Measurements from ENCODE around the gene STAU1. TPM values are rescaled to one million over a fixed set of nuclear protein-coding genes. Genes with fewer than 3 reads are reported as not detected.
"Not testable (repeated sequence)": the region's sequence is repeated elsewhere in the genome, so short reads cannot be mapped to it uniquely, and the experiment has no call there.

Gene STAU1
- total RNA-seq, 1 donor from 2014 or later, result 96.0 TPM

- peaks cover 8% of the 10 kb centered on the region for H3K36me3 ChIP-seq
- H4K20me1 ChIP-seq (ENCODE audit: low read depth), result peaks cover 39% of the 10 kb centered on the region
- Mint-ChIP-seq H3K27ac (no peak overlapping the region), H3K4me3 (no peak overlapping the region), H3K36me3 (peaks cover 47% of the 10 kb centered on the region), H3K9me3 (no peaks in the 10 kb centered on the region), H3K27me3 (ENCODE audit: insufficient read depth, low read depth) (no peaks in the 10 kb centered on the region), H3K4me1 (no peaks in the 10 kb centered on the region)
- H3K9me3 ChIP-seq (ENCODE audit: low read depth), result no peaks in the 10 kb centered on the region
- H3K4me2 ChIP-seq, result no peak overlapping the region
- H3K27ac ChIP-seq, result no peak overlapping the region
- H3K9ac ChIP-seq, result no peak overlapping the region
- H3K4me3 ChIP-seq, result no peak overlapping the region
- H3K79me2 ChIP-seq (ENCODE audit: low read depth), result peaks cover 50% of the 10 kb centered on the region
- no peak overlapping the region for H2AFZ ChIP-seq (replicated peaks)
- H3K27me3 ChIP-seq, result no peaks in the 10 kb centered on the region
- peaks cover 36% of the 10 kb centered on the region for H3F3A ChIP-seq (ENCODE audit: low read depth)
- TF ChIP-seq EZH2phosphoT487 (IDR thresholded peaks at IDR 0.05) (no peak), EZH2 (IDR thresholded peaks at IDR 0.05) (no peak)
- TF ChIP-seq, protein P1, sequence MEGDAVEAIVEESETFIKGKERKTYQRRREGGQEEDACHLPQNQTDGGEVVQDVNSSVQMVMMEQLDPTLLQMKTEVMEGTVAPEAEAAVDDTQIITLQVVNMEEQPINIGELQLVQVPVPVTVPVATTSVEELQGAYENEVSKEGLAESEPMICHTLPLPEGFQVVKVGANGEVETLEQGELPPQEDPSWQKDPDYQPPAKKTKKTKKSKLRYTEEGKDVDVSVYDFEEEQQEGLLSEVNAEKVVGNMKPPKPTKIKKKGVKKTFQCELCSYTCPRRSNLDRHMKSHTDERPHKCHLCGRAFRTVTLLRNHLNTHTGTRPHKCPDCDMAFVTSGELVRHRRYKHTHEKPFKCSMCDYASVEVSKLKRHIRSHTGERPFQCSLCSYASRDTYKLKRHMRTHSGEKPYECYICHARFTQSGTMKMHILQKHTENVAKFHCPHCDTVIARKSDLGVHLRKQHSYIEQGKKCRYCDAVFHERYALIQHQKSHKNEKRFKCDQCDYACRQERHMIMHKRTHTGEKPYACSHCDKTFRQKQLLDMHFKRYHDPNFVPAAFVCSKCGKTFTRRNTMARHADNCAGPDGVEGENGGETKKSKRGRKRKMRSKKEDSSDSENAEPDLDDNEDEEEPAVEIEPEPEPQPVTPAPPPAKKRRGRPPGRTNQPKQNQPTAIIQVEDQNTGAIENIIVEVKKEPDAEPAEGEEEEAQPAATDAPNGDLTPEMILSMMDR (IDR thresholded peaks at IDR 0.05), result no peak
- no peak for DNase-seq (ENCODE audit: low spot score)
- peaks cover 15% of the 10 kb centered on the region for H3K4me1 ChIP-seq
Measured at GRCh38 chr20:49100972-49101371, 87.2 kb downstream of the STAU1 start.

DNA sequence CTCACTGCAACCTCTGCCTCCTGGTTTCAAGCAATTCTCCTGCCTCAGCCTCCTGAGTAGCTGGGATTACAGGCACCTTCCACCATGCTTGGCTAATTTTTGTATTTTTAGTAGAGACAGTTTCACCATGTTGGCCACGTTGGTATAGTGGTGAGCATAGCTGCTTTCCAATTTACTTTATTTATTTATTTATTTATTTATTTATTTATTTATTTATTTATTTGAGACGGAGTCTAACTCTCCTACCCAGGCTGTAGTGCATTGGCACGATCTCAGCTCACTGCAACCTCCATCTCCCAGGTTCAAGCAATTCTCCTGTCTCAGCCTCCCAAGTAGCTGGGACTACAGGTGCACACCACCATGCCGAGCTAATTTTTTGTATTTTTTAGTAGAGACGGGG lies 87.8 kb downstream of the STAU1 start:
- not testable (repeated sequence) for H3K27ac ChIP-seq; H3K9me3 ChIP-seq (ENCODE audit: low read depth); H3K4me3 ChIP-seq; H3K4me2 ChIP-seq; H2AFZ ChIP-seq (replicated peaks); H3K9ac ChIP-seq; H3K27ac Mint-ChIP-seq; DNase-seq (ENCODE audit: low spot score); H3K4me1 Mint-ChIP-seq; H3K9me3 Mint-ChIP-seq; H3K27me3 ChIP-seq; H3K27me3 Mint-ChIP-seq (ENCODE audit: insufficient read depth, low read depth); H3K4me3 Mint-ChIP-seq
- Histone ChIP-seq H3K36me3 (peaks cover 15% of the 10 kb centered on the region), H4K20me1 (ENCODE audit: low read depth) (peaks cover 39% of the 10 kb centered on the region), H3F3A (ENCODE audit: low read depth) (peaks cover 31% of the 10 kb centered on the region), H3K79me2 (ENCODE audit: low read depth) (peaks cover 54% of the 10 kb centered on the region), H3K4me1 (peaks cover 15% of the 10 kb centered on the region)
- peaks cover 49% of the 10 kb centered on the region for H3K36me3 Mint-ChIP-seq

GRCh38 chr20:49099011-49099410 lies 89.1 kb downstream of the STAU1 start:
- peaks cover 55% of the 10 kb centered on the region for H3K36me3 Mint-ChIP-seq
- peaks cover 23% of the 10 kb centered on the region for H3F3A ChIP-seq (ENCODE audit: low read depth)

GRCh38 chr20:49098136-49098535 lies 90.0 kb downstream of the STAU1 start:
- H3K4me2 ChIP-seq, result no peak overlapping the region
- H3K27me3 Mint-ChIP-seq (ENCODE audit: insufficient read depth, low read depth), result no peaks in the 10 kb centered on the region
- H3K79me2 ChIP-seq (ENCODE audit: low read depth), result peaks cover 54% of the 10 kb centered on the region
- no peak overlapping the region for H3K9ac ChIP-seq
- H3K36me3 Mint-ChIP-seq, result peaks cover 54% of the 10 kb centered on the region
- no peaks in the 10 kb centered on the region for H3K9me3 Mint-ChIP-seq
- H3K9me3 ChIP-seq (ENCODE audit: low read depth), result no peaks in the 10 kb centered on the region
- H3F3A ChIP-seq (ENCODE audit: low read depth), result peaks cover 19% of the 10 kb centered on the region
- no peak for DNase-seq (ENCODE audit: low spot score)
- H2AFZ ChIP-seq (replicated peaks), result no peak overlapping the region
- H3K4me3 ChIP-seq, result no peak overlapping the region
- TF ChIP-seq, protein P1 (IDR thresholded peaks at IDR 0.05), result no peak
- TF ChIP-seq EZH2 (IDR thresholded peaks at IDR 0.05), result no peak
- no peak for TF ChIP-seq EZH2phosphoT487 (IDR thresholded peaks at IDR 0.05)
- no peak overlapping the region for H3K4me3 Mint-ChIP-seq
- no peak overlapping the region for H3K27ac ChIP-seq
- H3K27me3 ChIP-seq, result no peaks in the 10 kb centered on the region
- H3K4me1 ChIP-seq, result peaks cover under 1% of the 10 kb centered on the region
- no peaks in the 10 kb centered on the region for H3K4me1 Mint-ChIP-seq
- H3K27ac Mint-ChIP-seq, result no peak overlapping the region
- H3K36me3 ChIP-seq, result peaks cover 25% of the 10 kb centered on the region
- peaks cover 34% of the 10 kb centered on the region for H4K20me1 ChIP-seq (ENCODE audit: low read depth)

More at GRCh38 chr20:49099011-49099410, 89.1 kb downstream of the STAU1 start:
- Histone ChIP-seq H3K4me2 (no peak overlapping the region), H3K27me3 (no peaks in the 10 kb centered on the region), H2AFZ (replicated peaks) (no peak overlapping the region), H3K4me1 (peaks cover 9% of the 10 kb centered on the region), H3K9ac (no peak overlapping the region), H3K9me3 (ENCODE audit: low read depth) (no peaks in the 10 kb centered on the region), H3K36me3 (peaks cover 21% of the 10 kb centered on the region), H4K20me1 (ENCODE audit: low read depth) (peaks cover 37% of the 10 kb centered on the region), H3K4me3 (no peak overlapping the region), H3K79me2 (ENCODE audit: low read depth) (peaks cover 54% of the 10 kb centered on the region), H3K27ac (no peak overlapping the region)
- Mint-ChIP-seq H3K9me3 (no peaks in the 10 kb centered on the region), H3K4me3 (no peak overlapping the region), H3K27ac (no peak overlapping the region), H3K4me1 (no peaks in the 10 kb centered on the region), H3K27me3 (ENCODE audit: insufficient read depth, low read depth) (no peaks in the 10 kb centered on the region)
- TF ChIP-seq EZH2phosphoT487 (IDR thresholded peaks at IDR 0.05), result no peak
- TF ChIP-seq, protein P1 (IDR thresholded peaks at IDR 0.05), result no peak
- DNase-seq (ENCODE audit: low spot score), result no peak

All from neural progenitor cell (in vitro differentiated cells).